Activated B cell treated with CpG ODN at 0.5 μM for 24 hours (primary cell): ENCODE results near the gene RXRA. TPM values are rescaled to one million over a fixed set of nuclear protein-coding genes. Genes with fewer than 3 reads are reported as not detected.

Experiments
- ATAC-seq: fragments of 200-7000 bp; cut with Tn5 transposase; one replicate; pipeline ENCODE4 v1.10.0; 2021; ENCODE audit warnings: low read depth, mild to moderate bottlenecking, moderate library complexity
- CTCF ChIA-PET: fragments of 350-600 bp; sonication (Branson Sonifier 250); formaldehyde crosslinking; loops from one replicate; lab custom pipeline; 2021; ENCODE audit warnings: antibody characterized with exemption; lab: Charles Lee
- POLR2A ChIA-PET: fragments of 350-600 bp; sonication (Branson Sonifier 250); formaldehyde crosslinking; loops from one replicate; lab custom pipeline; 2021; ENCODE audit warnings: antibody characterized with exemption; lab: Charles Lee
- DNase-seq: peaks from one replicate; pipeline ENCODE4 v3.0.0; 2022
- H3K27ac Mint-ChIP-seq: one replicate; pipeline ENCODE4 v1.8.0; 2020; ENCODE audit warnings: mixed read lengths
- H3K27me3 Mint-ChIP-seq: one replicate; pipeline ENCODE4 v1.8.0; 2021; ENCODE audit warnings: mixed read lengths
- H3K36me3 Mint-ChIP-seq: one replicate; pipeline ENCODE4 v1.8.0; 2021; ENCODE audit warnings: low read depth, mixed read lengths
- H3K4me1 Mint-ChIP-seq: one replicate; pipeline ENCODE4 v1.8.0; 2021; ENCODE audit warnings: mixed read lengths
- H3K4me3 Mint-ChIP-seq: one replicate; pipeline ENCODE4 v1.8.0; 2020; ENCODE audit warnings: mild to moderate bottlenecking, mixed read lengths
- H3K9me3 Mint-ChIP-seq: one replicate; pipeline ENCODE4 v1.8.0; 2020; ENCODE audit warnings: mixed read lengths
- intact Hi-C: fragments of 100-400 bp; cut with micrococcal nuclease; formaldehyde crosslinking; loops from one replicate; pipeline ENCODE4 v1.15.1; 2024
- total RNA-seq: library from RNA; stranded (reverse); gene quantifications from 2 replicates; pipeline ENCODE4 v1.2.3, GENCODE V29; 2022
- TF ChIP-seq, protein P1 (sequence below): fragments of 200-600 bp; IDR thresholded peaks from one replicate; pipeline ENCODE4 v1.8.0; 2022; ENCODE audit warnings: antibody characterized with exemption, mild to moderate bottlenecking

Gene RXRA
- total RNA-seq, 1 donor from 2014 or later = 5.0 TPM

DNA sequence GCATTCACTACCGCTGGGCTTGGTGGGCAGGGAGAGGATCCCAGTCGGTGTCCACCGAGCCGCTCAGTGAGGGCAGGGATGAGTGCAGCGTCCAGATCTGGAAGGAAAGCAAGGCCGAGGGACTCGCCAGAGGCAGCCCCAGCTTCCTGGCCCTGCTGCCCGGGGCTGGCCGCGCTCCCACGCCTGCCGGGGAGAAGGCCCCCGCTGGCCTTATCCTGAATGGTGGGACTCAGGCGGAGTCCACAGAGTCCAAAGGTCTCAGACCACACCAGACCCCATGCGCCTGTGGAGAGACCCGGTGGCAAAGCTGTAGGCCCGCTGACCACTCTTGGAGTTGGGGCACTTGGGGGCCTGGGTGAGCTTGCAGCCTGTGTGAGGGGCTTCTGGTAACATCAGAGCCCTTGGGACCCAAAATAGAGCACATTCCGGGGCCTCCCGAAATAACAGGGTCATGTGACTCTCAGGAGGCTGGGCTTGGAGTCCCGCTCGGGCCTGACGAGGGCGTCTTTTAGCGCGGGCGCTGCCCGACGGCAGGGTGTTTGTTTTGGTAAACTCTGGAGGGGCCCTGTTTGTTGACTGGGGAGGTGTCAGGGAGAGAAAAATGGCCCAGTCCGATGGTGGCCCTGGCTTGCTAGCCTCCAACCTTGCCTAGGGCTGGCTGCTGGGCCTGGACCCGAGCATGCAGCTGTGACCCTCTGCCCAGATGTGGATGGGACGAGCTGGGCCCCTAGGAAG is 2.8 kb downstream of the RXRA start:
- no peak overlapping the region for H3K27ac Mint-ChIP-seq
- intact Hi-C loops = loop anchor here (5.0 to 10.0 kb wide), 3 partner anchors 63 to 262 kb away; partner anchors contain the start of gene BRD3
- ChIA-PET CTCF (interaction anchor here (2.1 kb wide), 1 partner anchor 158 kb away, joined by 4 read pairs; no protein-coding TSS in a partner anchor), POLR2A (no interaction called here)
- no peak for ATAC-seq
- H3K27me3 Mint-ChIP-seq = no peaks in the 10 kb centered on the region
- no peaks in the 10 kb centered on the region for H3K36me3 Mint-ChIP-seq
- H3K4me1 Mint-ChIP-seq = peaks cover 14% of the 10 kb centered on the region
- H3K4me3 Mint-ChIP-seq = no peak overlapping the region
- no peaks in the 10 kb centered on the region for H3K9me3 Mint-ChIP-seq
- DNase-seq = no peak
- TF ChIP-seq, protein P1, sequence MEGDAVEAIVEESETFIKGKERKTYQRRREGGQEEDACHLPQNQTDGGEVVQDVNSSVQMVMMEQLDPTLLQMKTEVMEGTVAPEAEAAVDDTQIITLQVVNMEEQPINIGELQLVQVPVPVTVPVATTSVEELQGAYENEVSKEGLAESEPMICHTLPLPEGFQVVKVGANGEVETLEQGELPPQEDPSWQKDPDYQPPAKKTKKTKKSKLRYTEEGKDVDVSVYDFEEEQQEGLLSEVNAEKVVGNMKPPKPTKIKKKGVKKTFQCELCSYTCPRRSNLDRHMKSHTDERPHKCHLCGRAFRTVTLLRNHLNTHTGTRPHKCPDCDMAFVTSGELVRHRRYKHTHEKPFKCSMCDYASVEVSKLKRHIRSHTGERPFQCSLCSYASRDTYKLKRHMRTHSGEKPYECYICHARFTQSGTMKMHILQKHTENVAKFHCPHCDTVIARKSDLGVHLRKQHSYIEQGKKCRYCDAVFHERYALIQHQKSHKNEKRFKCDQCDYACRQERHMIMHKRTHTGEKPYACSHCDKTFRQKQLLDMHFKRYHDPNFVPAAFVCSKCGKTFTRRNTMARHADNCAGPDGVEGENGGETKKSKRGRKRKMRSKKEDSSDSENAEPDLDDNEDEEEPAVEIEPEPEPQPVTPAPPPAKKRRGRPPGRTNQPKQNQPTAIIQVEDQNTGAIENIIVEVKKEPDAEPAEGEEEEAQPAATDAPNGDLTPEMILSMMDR = no peak

DNA sequence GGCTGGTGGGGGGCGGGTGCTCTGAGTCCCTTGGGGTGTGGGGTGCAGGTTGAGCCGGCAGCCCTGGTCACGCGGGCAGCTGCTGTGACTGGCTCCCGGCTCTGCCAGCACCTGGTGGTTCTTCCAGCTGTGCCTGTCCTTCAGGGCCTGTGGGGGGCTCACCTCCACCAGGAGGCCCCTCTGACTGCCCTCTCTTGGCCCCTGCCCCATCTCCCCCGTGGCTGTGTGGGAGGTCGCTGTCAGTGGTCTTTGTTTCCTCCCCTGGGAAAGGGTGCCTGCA is 3.3 kb downstream of the RXRA start:
- DNase-seq = no peak

DNA sequence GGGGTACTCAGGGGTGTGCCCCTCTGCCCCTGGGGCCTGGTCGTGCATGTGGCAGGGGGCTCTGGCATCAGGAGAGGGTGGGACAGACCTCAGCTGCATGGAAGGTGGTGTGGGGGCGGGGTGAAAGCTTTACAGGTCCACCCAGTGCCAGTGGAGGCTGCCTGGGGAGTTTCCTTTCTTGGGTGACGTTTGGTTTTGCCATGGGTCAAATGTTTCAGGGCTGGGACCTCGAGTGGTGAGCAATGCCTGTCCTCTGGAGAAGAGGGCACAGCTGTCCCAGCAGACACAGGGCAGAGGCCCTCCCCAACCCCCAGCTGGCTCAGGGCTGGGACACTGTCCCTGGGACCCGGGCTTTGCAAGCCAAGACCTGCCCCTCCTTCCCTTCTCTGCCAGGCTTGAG is 3.6 kb downstream of the RXRA start:
- Mint-ChIP-seq H3K36me3 (no peaks in the 10 kb centered on the region), H3K27me3 (no peaks in the 10 kb centered on the region), H3K27ac (no peak overlapping the region), H3K9me3 (no peaks in the 10 kb centered on the region), H3K4me1 (peaks cover 10% of the 10 kb centered on the region), H3K4me3 (no peak overlapping the region)
- no peak for ATAC-seq
- no peak for DNase-seq
- ChIA-PET CTCF (interaction anchor here (2.1 kb wide), 1 partner anchor 159 kb away, joined by 4 read pairs; no protein-coding TSS in a partner anchor), POLR2A (no interaction called here)
- TF ChIP-seq, protein P1 = no peak
- intact Hi-C loops = loop anchor here (5.0 to 10.0 kb wide), 3 partner anchors 62 to 263 kb away; partner anchors contain the start of gene BRD3

More for the DNA sequence above, 3.3 kb downstream of the RXRA start:
- Mint-ChIP-seq H3K4me3 (no peak overlapping the region), H3K9me3 (no peaks in the 10 kb centered on the region), H3K27ac (no peak overlapping the region), H3K4me1 (peaks cover 13% of the 10 kb centered on the region), H3K36me3 (no peaks in the 10 kb centered on the region), H3K27me3 (no peaks in the 10 kb centered on the region)
- ATAC-seq = no peak
- TF ChIP-seq, protein P1 = no peak
- CTCF ChIA-PET = interaction anchor here (2.1 kb wide), 1 partner anchor 158 kb away, joined by 4 read pairs; no protein-coding TSS in a partner anchor
- intact Hi-C loops = loop anchor here (5.0 to 10.0 kb wide), 3 partner anchors 63 to 262 kb away; partner anchors contain the start of gene BRD3
- POLR2A ChIA-PET = no interaction called here

DNA sequence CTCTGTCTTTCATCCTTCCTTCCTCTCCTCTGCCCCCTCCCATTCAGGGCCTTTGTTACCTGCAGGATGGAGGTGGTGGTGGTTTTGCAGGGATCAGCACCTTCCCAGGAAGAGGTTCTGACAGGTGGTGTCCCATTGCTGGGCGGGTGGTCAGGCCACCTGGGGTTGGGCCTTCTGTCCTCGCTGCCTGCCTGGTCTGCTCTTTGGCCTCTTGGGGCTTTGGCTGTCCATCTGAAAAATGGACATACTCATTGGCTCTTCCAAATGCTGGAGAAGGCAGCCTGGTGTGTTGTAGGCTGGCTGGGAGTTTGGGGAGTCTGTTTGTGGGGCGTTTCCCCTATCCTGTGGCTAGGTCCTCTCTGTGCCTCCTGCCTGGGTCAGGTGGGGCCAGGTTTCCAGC is 4.3 kb downstream of the RXRA start:
- TF ChIP-seq, protein P1 = no peak
- CTCF ChIA-PET = no interaction called here
- intact Hi-C loops = no loop called here
- Mint-ChIP-seq H3K4me3 (no peak overlapping the region), H3K4me1 (peaks cover 10% of the 10 kb centered on the region), H3K27me3 (no peaks in the 10 kb centered on the region), H3K27ac (no peak overlapping the region), H3K36me3 (no peaks in the 10 kb centered on the region), H3K9me3 (no peaks in the 10 kb centered on the region)
- DNase-seq (no peak), ATAC-seq (no peak)
- POLR2A ChIA-PET = no interaction called here

DNA sequence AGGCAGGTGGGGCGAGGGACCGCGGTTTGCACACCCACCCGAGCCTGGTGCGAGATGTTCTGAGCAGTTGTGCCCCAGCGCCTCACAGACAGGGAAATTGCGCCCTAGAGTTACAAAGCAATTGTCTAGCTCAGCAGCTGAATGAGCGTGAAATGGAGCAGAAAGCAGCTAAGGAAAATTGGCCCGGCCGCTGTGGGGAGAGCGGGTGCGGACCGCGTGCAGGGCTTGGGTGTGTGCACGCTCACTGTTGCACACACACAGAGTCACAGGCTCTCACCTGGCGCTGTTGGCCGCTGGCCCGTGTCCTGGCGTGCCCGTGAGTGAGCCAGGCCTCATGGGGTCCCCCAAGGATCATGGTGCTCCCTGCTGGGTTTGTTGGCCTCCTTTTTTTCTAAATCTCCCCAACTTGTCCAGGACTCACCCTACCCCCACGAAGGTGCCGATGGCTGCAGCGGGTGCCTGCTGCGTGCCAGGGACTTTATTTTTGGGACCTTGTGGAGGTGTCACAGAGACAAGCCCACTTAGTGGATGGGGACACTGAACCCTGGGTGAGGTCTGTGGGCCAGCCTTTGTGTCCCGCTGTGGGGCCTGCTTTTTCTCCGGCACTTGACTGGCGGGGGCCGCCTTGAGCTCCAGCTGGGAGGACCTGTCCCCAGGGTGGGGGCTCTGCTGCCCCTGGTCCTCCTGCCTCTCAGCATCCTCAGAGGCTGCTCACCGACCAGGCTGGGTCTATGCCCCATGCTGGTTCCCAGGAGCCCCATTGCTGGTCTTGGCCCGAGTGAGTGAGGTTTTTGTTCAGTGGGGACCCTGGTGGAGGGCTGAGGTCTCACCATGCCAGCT is 5.2 kb downstream of the RXRA start:
- TF ChIP-seq, protein P1 = no peak
- DNase-seq (no peak), ATAC-seq (no peak)
- H3K36me3 Mint-ChIP-seq = no peaks in the 10 kb centered on the region
- POLR2A ChIA-PET = no interaction called here
- no peak overlapping the region for H3K27ac Mint-ChIP-seq
- CTCF ChIA-PET = no interaction called here
- H3K9me3 Mint-ChIP-seq = no peaks in the 10 kb centered on the region
- H3K4me1 Mint-ChIP-seq = peaks cover 10% of the 10 kb centered on the region
- intact Hi-C loops = no loop called here
- H3K27me3 Mint-ChIP-seq = no peaks in the 10 kb centered on the region
- H3K4me3 Mint-ChIP-seq = no peak overlapping the region
